Measurements from ENCODE around the gene HTR5A. TPM values are rescaled to one million over a fixed set of nuclear protein-coding genes. Genes with fewer than 3 reads are reported as not detected.

HTR5A gene
- total RNA-seq, 3 donors from 2014 or later = not detected

GRCh38 chr7:155106356-155106755 lies 36.2 kb downstream of the HTR5A start:
- Histone ChIP-seq H3K4me1 (ENCODE audit: low read depth) (no peaks in the 10 kb centered on the region), H3K36me3 (ENCODE audit: low read depth) (no peaks in the 10 kb centered on the region), H3K9me3 (no peaks in the 10 kb centered on the region), H3K4me3 (no peak overlapping the region)
- ATAC-seq = no peak
- TF ChIP-seq CTCF (IDR thresholded peaks at IDR 0.05) = no peak
- intact Hi-C loops (cut with DNase I, micrococcal nuclease) = no loop called here
- no peak for DNase-seq

GRCh38 chr7:155107126-155107525 lies 37.0 kb downstream of the HTR5A start:
- H3K36me3 ChIP-seq (ENCODE audit: low read depth) = no peaks in the 10 kb centered on the region
- ATAC-seq = no peak

GRCh38 chr7:155108144-155108901 lies 38.2 kb downstream of the HTR5A start:
- H3K4me1 ChIP-seq (ENCODE audit: low read depth) = no peaks in the 10 kb centered on the region
- no peaks in the 10 kb centered on the region for H3K9me3 ChIP-seq
- TF ChIP-seq CTCF (IDR thresholded peaks at IDR 0.05) = no peak
- H3K4me3 ChIP-seq = no peak overlapping the region
- no peaks in the 10 kb centered on the region for H3K36me3 ChIP-seq (ENCODE audit: low read depth)
- DNase-seq = no peak
- intact Hi-C loops (cut with DNase I, micrococcal nuclease) = no loop called here
- no peak for ATAC-seq

More at GRCh38 chr7:155107126-155107525, 37.0 kb downstream of the HTR5A start:
- intact Hi-C loops (cut with DNase I, micrococcal nuclease) = no loop called here
- no peaks in the 10 kb centered on the region for H3K4me1 ChIP-seq (ENCODE audit: low read depth)
- no peak for TF ChIP-seq CTCF (IDR thresholded peaks at IDR 0.05)
- no peaks in the 10 kb centered on the region for H3K9me3 ChIP-seq
- no peak overlapping the region for H3K4me3 ChIP-seq
- no peak for DNase-seq

DNA sequence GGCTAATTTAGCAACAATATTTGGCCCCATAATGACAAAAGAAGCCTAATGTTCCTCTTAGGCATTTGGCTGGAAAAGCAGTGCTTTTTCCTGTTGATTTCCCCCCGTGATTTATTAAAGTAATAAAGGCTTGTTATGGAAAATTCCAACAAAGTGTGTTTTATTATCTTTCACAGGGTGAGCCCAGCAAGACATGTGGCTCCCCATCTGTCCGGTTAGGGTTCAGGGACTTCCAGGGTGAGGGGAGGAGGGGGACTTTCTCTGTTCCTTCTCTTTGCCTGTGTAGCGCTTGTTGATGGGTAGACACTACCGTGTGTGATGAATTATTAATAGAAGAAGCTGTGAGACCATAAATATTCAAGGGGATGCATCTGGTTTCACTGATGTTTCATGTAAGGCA lies 39.0 kb downstream of the HTR5A start:
- Histone ChIP-seq H3K4me1 (ENCODE audit: low read depth) (no peaks in the 10 kb centered on the region), H3K36me3 (ENCODE audit: low read depth) (no peaks in the 10 kb centered on the region), H3K9me3 (no peaks in the 10 kb centered on the region), H3K4me3 (no peak overlapping the region)
- intact Hi-C loops (cut with DNase I, micrococcal nuclease) = no loop called here
- no peak for TF ChIP-seq CTCF (IDR thresholded peaks at IDR 0.05)
- no peak for DNase-seq
- no peak for ATAC-seq

DNA sequence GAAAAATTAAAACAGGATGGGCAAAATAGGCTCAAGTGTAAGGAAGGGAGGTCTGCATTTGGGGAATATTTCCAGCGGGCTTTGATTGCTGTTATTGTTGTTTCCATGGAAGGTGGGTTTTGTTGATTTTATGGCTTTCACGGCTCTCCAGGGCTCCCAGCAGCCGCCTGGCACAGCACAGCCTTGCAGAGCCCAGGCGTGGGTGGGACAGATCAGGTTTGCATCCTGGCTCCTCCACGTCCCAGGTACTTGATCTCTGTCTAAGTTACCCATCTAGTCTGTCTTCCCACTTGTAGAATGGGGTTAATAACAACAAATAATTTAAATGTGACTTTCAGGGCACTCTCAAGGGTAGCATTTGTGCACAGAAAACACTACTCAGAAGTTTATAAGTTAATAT lies 45.2 kb downstream of the HTR5A start:
- Histone ChIP-seq H3K9me3 (peaks cover 9% of the 10 kb centered on the region), H3K4me1 (ENCODE audit: low read depth) (no peaks in the 10 kb centered on the region), H3K4me3 (no peak overlapping the region), H3K36me3 (ENCODE audit: low read depth) (no peaks in the 10 kb centered on the region)
- no peak for DNase-seq
- TF ChIP-seq CTCF (IDR thresholded peaks at IDR 0.05) = no peak
- intact Hi-C loops (cut with DNase I, micrococcal nuclease) = no loop called here
- no peak for ATAC-seq

Data from mucosa of descending colon (tissue), 3 donors.